Bronchial smooth muscle cell (primary cell): ENCODE data around the gene PET117. TPM values are rescaled to one million over a fixed set of nuclear protein-coding genes. Genes with fewer than 3 reads are reported as not detected.

ENCODE experiments used
- total RNA-seq: library from RNA; depleted of rRNA; stranded (reverse); fragments of >200 nt; gene quantifications from 2 replicates; pipeline ENCODE4 v1.2.1, GENCODE V29; 2014

Gene PET117
- 11.0 and 11.4 TPM in 2 replicates for total RNA-seq

GRCh38 chr20:18137412-18138265 is at the start of gene PET117, which contains the start of gene KAT14:
PET117 (plus strand) TSS chr20:18137863; CDS start chr20:18137956, 93 bp downstream.
KAT14 (plus strand) TSS chr20:18137863; CDS start chr20:18142661, 4,798 bp downstream.

Other genes with a start within 250 kb of the PET117 start
- gene SNX5, start 169.1 kb upstream of the PET117 start, total RNA-seq = 75.5 and 88.9 TPM in 2 replicates
- gene MGME1, start 168.8 kb upstream of the PET117 start, total RNA-seq = 5.0 and 9.9 TPM in 2 replicates
- 0.16 TPM in 1 of 2 replicates, not detected in the other for gene OVOL2, start 79.9 kb upstream of the PET117 start, total RNA-seq
- gene KAT14, start within 50 bp of the PET117 start, total RNA-seq = 17.0 and 20.4 TPM in 2 replicates
- 24.9 and 25.8 TPM in 2 replicates for gene ZNF133, start 150.7 kb downstream of the PET117 start, total RNA-seq